Measurements from ENCODE around the gene BEST2. TPM values are rescaled to one million over a fixed set of nuclear protein-coding genes. Genes with fewer than 3 reads are reported as not detected.

The BEST2 gene
- total RNA-seq, 2 donors from 2014 or later = 12.1 to 22.6 TPM

- H3K4me1 ChIP-seq = peaks cover 35% of the 10 kb centered on the region
- H3K36me3 ChIP-seq = no peaks in the 10 kb centered on the region
- H3K9me3 ChIP-seq = no peaks in the 10 kb centered on the region
- H3K27me3 ChIP-seq = no peaks in the 10 kb centered on the region
- TF ChIP-seq, protein P1, sequence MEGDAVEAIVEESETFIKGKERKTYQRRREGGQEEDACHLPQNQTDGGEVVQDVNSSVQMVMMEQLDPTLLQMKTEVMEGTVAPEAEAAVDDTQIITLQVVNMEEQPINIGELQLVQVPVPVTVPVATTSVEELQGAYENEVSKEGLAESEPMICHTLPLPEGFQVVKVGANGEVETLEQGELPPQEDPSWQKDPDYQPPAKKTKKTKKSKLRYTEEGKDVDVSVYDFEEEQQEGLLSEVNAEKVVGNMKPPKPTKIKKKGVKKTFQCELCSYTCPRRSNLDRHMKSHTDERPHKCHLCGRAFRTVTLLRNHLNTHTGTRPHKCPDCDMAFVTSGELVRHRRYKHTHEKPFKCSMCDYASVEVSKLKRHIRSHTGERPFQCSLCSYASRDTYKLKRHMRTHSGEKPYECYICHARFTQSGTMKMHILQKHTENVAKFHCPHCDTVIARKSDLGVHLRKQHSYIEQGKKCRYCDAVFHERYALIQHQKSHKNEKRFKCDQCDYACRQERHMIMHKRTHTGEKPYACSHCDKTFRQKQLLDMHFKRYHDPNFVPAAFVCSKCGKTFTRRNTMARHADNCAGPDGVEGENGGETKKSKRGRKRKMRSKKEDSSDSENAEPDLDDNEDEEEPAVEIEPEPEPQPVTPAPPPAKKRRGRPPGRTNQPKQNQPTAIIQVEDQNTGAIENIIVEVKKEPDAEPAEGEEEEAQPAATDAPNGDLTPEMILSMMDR (IDR thresholded peaks at IDR 0.05) = no peak
- H3K27ac ChIP-seq = peak overlapping the region; percentile 100
- intact Hi-C loops (cut with DNase I) = no loop called here
- H3K9ac ChIP-seq (ENCODE audit: low read depth in 2 of 2, low read length in 2 of 2) = peak overlapping the region; percentile 41 to 58
- no peak overlapping the region for H3K4me3 ChIP-seq
- peak; percentile 88 for DNase-seq
Measured at GRCh38 chr19:12786141-12786870, 34.7 kb downstream of the BEST2 start.

DNA sequence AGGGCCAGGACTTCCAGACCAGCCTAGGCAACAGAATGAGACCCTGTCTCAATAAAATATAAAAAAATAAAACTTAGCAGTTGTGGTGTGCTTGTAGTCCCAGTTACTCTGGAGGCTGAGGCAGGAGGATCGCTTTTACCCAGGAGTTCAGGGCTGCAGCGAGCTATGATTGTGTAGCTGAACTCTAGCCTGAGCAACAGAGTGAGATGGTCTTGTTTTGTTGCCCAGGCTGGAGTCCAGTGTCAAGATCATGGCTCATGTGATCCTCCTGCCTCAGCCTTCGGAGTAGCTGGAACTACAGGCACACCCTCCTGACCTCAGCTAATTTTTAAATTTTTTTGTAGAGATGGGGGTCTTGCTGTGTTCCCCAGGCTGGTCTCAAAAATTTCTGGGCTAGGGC is 35.4 kb downstream of the BEST2 start:
- H3K4me1 ChIP-seq = peaks cover 35% of the 10 kb centered on the region
- H3K27me3 ChIP-seq = no peaks in the 10 kb centered on the region
- peak overlapping the region in 1 of 2 donors; percentile 41 for H3K9ac ChIP-seq (ENCODE audit: low read depth in 2 of 2, low read length in 2 of 2)
- H3K4me3 ChIP-seq = no peak overlapping the region
- DNase-seq = no peak
- no peaks in the 10 kb centered on the region for H3K9me3 ChIP-seq
- TF ChIP-seq, protein P1 (IDR thresholded peaks at IDR 0.05) = no peak
- H3K27ac ChIP-seq = peak overlapping the region; percentile 100
- no peaks in the 10 kb centered on the region for H3K36me3 ChIP-seq
- intact Hi-C loops (cut with DNase I) = no loop called here

DNA sequence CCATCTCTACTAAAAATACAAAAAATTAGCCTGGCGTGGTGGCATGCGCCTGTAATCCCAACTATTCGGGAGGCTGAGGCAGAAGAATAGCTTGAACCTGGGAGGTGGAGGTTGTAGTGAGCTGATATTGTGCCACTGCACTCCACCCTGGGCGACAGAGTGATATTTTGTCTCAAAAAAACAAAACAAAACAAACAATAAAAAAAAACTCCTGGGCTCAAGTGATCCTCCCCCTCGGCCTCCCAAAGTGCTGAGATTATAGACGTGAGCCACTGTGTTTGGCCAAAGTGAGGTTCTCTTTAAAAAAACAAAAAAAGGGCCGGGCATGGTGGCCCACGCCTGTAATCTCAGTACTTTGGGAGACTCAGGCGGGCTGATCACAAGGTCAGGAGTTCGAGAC is 35.9 kb downstream of the BEST2 start:
- Histone ChIP-seq H3K27me3 (no peaks in the 10 kb centered on the region), H3K4me3 (no peak overlapping the region), H3K9ac (ENCODE audit: low read depth in 2 of 2, low read length in 2 of 2) (peak overlapping the region in 1 of 2 donors; percentile 100), H3K27ac (peak overlapping the region; percentile 100), H3K36me3 (no peaks in the 10 kb centered on the region), H3K9me3 (no peaks in the 10 kb centered on the region), H3K4me1 (peaks cover 35% of the 10 kb centered on the region)
- DNase-seq = no peak
- intact Hi-C loops (cut with DNase I) = no loop called here
- TF ChIP-seq, protein P1 (IDR thresholded peaks at IDR 0.05) = no peak

DNA sequence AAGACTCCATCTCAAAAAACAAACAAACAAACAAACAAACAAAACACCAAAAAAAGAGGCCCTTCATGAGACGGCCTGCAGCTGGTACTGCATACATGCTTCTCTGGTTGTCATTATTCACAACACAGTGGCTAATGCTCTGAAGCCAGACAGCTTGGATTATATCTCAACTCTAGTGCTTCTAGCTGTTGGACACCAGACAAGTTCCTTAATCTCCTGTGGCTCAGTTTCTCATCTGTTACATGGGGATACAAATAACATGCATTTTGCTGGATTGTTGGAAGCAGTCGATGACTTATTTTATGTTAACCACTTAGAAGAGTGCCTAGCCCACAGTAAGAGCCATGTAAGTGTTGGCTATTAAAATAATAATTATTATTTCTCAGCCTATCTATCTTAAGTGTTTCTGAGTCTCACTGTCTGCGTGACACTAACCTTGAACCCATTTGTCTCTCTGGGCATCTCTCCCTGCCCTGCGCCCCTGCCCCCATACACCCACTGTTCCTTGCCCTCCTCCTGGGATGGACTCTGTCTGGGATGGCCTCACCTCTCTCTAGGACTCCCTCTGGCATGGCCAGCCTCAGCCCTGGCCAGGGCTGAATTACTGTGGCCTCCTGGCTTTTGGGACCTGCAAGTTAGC is 36.6 kb downstream of the BEST2 start:
- Histone ChIP-seq H3K36me3 (no peaks in the 10 kb centered on the region), H3K9ac (ENCODE audit: low read depth in 2 of 2, low read length in 2 of 2) (peak overlapping the region; percentile 83 to 100), H3K27ac (peak overlapping the region; percentile 100), H3K27me3 (no peaks in the 10 kb centered on the region), H3K4me1 (peaks cover 30% of the 10 kb centered on the region), H3K9me3 (no peaks in the 10 kb centered on the region), H3K4me3 (peak overlapping the region; percentile 90)
- TF ChIP-seq, protein P1 (IDR thresholded peaks at IDR 0.05) = no peak
- intact Hi-C loops (cut with DNase I) = no loop called here
- DNase-seq = no peak

DNA sequence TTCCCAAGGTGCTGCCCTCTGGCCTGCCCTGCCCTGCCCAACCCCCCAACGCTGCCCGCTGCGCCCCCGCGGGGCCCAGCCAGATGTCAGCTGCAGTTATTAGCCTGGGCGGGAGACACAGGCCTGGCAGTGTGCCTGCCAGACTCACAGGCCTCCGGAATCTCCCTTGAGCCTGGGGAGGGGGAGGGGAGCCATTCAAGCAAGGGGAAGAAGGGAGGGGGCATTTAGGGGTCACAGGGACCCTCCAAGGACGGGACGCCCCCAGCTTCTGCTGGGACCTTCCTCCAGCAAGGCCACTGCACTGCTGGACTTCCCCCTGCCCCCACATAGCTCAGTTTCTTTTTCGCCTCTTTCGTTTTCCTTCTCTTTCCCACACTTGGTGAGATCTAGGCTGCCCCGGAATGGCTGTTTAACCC is 37.1 kb downstream of the BEST2 start:
- no peaks in the 10 kb centered on the region for H3K36me3 ChIP-seq
- H3K4me3 ChIP-seq = peak overlapping the region; percentile 90
- peaks cover 26% of the 10 kb centered on the region for H3K4me1 ChIP-seq
- no peaks in the 10 kb centered on the region for H3K27me3 ChIP-seq
- peak overlapping the region; percentile 100 for H3K27ac ChIP-seq
- no peaks in the 10 kb centered on the region for H3K9me3 ChIP-seq
- TF ChIP-seq, protein P1 (IDR thresholded peaks at IDR 0.05) = no peak
- DNase-seq = peak; percentile 93
- intact Hi-C loops (cut with DNase I) = no loop called here
- H3K9ac ChIP-seq (ENCODE audit: low read depth in 2 of 2, low read length in 2 of 2) = peak overlapping the region; percentile 83 to 100

Measured in colonic mucosa (tissue), 4 donors.